NT2/D1 (cell line): Measurements from ENCODE around the gene ERLIN1.

Experiments used
- YY1 ChIP-seq: IDR thresholded peaks from 2 replicates; pipeline ENCODE4 v1.6.1; 2011; ENCODE audit not compliant: insufficient read length, insufficient read depth
- ZNF274 ChIP-seq: IDR thresholded peaks from 2 replicates; pipeline ENCODE4 v1.6.1; 2011; ENCODE audit warnings: mild to moderate bottlenecking, low read depth, low read length

- TF ChIP-seq YY1, result no peak
- no peak for TF ChIP-seq ZNF274
Observed at GRCh38 chr10:100130831-100131230, 55.0 kb downstream of the ERLIN1 start.
